Activated CD4-positive, alpha-beta T cell treated with anti-CD3 and anti-CD28 coated beads, Interleukin-2, amount 10 ng/mL, durations not matched to agents 24 days and 14 days (primary cell): ENCODE results near the gene AHDC1. TPM values are rescaled to one million over a fixed set of nuclear protein-coding genes. Genes with fewer than 3 reads are reported as not detected.
"Not testable (repeated sequence)": the region's sequence is repeated elsewhere in the genome, so short reads cannot be mapped to it uniquely, and the experiment has no call there.

Source experiments
- DNase-seq: peaks from one replicate; pipeline ENCODE4 v3.0.0; 2022
- H3K27ac Mint-ChIP-seq: one replicate; pipeline ENCODE4 v1.8.0; 2022; ENCODE audit warnings: mild to moderate bottlenecking, mixed read lengths
- H3K27me3 Mint-ChIP-seq: one replicate; pipeline ENCODE4 v1.8.0; 2022; ENCODE audit warnings: mixed read lengths
- H3K36me3 Mint-ChIP-seq: one replicate; pipeline ENCODE4 v1.8.0; 2022; ENCODE audit warnings: low read depth, mild to moderate bottlenecking, mixed read lengths
- H3K4me1 Mint-ChIP-seq: one replicate; pipeline ENCODE4 v1.8.0; 2021; ENCODE audit warnings: mixed read lengths
- H3K4me3 Mint-ChIP-seq: one replicate; pipeline ENCODE4 v1.8.0; 2022; ENCODE audit warnings: mild to moderate bottlenecking, moderate library complexity, mixed read lengths
- H3K9me3 Mint-ChIP-seq: one replicate; pipeline ENCODE4 v1.8.0; 2021; ENCODE audit warnings: mixed read lengths
- intact Hi-C: fragments of 100-400 bp; cut with micrococcal nuclease; formaldehyde crosslinking; loops from one replicate; pipeline ENCODE4 v1.15.1; 2023
- total RNA-seq: library from RNA; stranded (reverse); gene quantifications from 2 replicates; pipeline ENCODE4 v1.2.3, GENCODE V29; 2022

AHDC1 gene
- total RNA-seq, 1 donor from 2014 or later = 33.9 TPM

- intact Hi-C loops = loop anchor here (5.0 kb wide), 1 partner anchor 37 kb away; no protein-coding TSS in a partner anchor
- peaks cover 42% of the 10 kb centered on the region for H3K4me1 Mint-ChIP-seq
- H3K27me3 Mint-ChIP-seq = no peaks in the 10 kb centered on the region
- DNase-seq = no peak
- no peaks in the 10 kb centered on the region for H3K9me3 Mint-ChIP-seq
- no peak overlapping the region for H3K4me3 Mint-ChIP-seq
- peaks cover 2% of the 10 kb centered on the region for H3K36me3 Mint-ChIP-seq
- H3K27ac Mint-ChIP-seq = peak overlapping the region; percentile 7
Measured at GRCh38 chr1:27559466-27560030, 44.4 kb downstream of the AHDC1 start.

- DNase-seq = no peak
- intact Hi-C loops = loop anchor here (5.0 kb wide), 1 partner anchor 35 kb away; no protein-coding TSS in a partner anchor
- peak overlapping the region; percentile 8 for H3K4me3 Mint-ChIP-seq
- H3K4me1 Mint-ChIP-seq = peaks cover 47% of the 10 kb centered on the region
- peak overlapping the region; percentile 17 for H3K27ac Mint-ChIP-seq
- no peaks in the 10 kb centered on the region for H3K27me3 Mint-ChIP-seq
- no peaks in the 10 kb centered on the region for H3K9me3 Mint-ChIP-seq
- H3K36me3 Mint-ChIP-seq = peaks cover 6% of the 10 kb centered on the region
Measured at GRCh38 chr1:27557596-27558340, 46.2 kb downstream of the AHDC1 start.

DNA sequence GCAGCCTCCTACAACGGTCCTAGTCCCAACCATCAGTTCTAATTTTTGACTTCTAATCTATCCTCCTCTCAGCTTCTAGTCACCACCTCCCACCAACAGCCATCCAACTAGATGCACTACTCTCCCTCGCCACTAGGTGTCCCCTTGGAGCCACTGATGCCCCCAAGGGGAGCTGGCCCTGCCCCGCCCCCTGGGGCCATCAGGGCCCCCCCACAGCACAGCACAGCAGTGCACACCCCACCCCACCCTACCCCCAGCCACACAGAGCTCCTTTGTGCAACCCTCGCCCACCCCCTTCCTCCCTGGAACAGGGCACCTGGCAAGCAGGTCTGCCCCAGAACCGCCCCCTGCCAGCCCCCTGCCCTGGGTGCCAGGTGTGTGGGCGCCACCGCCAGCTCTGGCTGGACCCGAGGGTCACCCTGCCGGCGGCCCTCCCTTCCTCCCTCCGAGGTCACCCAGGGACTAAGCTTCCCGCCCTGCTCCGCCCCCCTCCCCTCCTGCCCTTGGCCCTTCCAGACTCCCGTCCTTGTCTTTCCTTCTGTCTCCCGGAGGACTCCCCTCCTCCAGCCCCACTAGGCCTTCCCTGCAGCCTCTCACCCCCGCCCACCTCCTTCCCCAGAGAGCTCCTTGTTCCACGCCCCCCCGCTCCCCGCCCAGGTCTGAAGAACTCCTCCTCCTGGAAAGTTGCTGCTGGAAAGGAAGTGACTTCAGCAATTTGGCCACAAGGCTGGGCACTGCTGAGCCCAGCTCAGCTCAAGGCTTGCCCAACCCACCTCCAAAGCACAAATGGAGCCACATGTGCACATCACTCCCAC lies 47.0 kb downstream of the AHDC1 start:
- intact Hi-C loops = loop anchor here (1.0 to 5.0 kb wide), 4 partner anchors 11 to 106 kb away; partner anchors contain the start of gene AHDC1
- Mint-ChIP-seq H3K27me3 (no peaks in the 10 kb centered on the region), H3K4me1 (peaks cover 47% of the 10 kb centered on the region)

GRCh38 chr1:27556435-27556780 lies 47.5 kb downstream of the AHDC1 start:
- H3K4me1 Mint-ChIP-seq = peaks cover 43% of the 10 kb centered on the region
- no peaks in the 10 kb centered on the region for H3K9me3 Mint-ChIP-seq
- peaks cover 10% of the 10 kb centered on the region for H3K36me3 Mint-ChIP-seq
- H3K27ac Mint-ChIP-seq = peak overlapping the region; percentile 81
- DNase-seq = no peak
- intact Hi-C loops = loop anchor here (1.0 to 5.0 kb wide), 4 partner anchors 12 to 107 kb away; partner anchors contain the start of gene AHDC1
- H3K27me3 Mint-ChIP-seq = no peaks in the 10 kb centered on the region
- H3K4me3 Mint-ChIP-seq = peak overlapping the region; percentile 59

More for the DNA sequence above, 47.0 kb downstream of the AHDC1 start:
- peak overlapping the region; percentile 59 for H3K4me3 Mint-ChIP-seq
- no peaks in the 10 kb centered on the region for H3K9me3 Mint-ChIP-seq
- peaks cover 9% of the 10 kb centered on the region for H3K36me3 Mint-ChIP-seq
- peak; percentile 92 for DNase-seq
- H3K27ac Mint-ChIP-seq = peak overlapping the region; percentile 81

- Mint-ChIP-seq H3K27ac (peak overlapping the region; percentile 81), H3K27me3 (no peaks in the 10 kb centered on the region), H3K9me3 (no peaks in the 10 kb centered on the region), H3K4me3 (peak overlapping the region; percentile 59), H3K36me3 (peaks cover 14% of the 10 kb centered on the region), H3K4me1 (peaks cover 43% of the 10 kb centered on the region)
- intact Hi-C loops = loop anchor here (1.0 to 5.0 kb wide), 4 partner anchors 12 to 107 kb away; partner anchors contain the start of gene AHDC1
- DNase-seq = peak; percentile 80
Measured at GRCh38 chr1:27555700-27556424, 48.1 kb downstream of the AHDC1 start.

- Mint-ChIP-seq H3K4me1 (peaks cover 38% of the 10 kb centered on the region), H3K27ac (peak overlapping the region; percentile 64), H3K9me3 (no peaks in the 10 kb centered on the region)
Measured at GRCh38 chr1:27554759-27555699, 48.9 kb downstream of the AHDC1 start.

DNA sequence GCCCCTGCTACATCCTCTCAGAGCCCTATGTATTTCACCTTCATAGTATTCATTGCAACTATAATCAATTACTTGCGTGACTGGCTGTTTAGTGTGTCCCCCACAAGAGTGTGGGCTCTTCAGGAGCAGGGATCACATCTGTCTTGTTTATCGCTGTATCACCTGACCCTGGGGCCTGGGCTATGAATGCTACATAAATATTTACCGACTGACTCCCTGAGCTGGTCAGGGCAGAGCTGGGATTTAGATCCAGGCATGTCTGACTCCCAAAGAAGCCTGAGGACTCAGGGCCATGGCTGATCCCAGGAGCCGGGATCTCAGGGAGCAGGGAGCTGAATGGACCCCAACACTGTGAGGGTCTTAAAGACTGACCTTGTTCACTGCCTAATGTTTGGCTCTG lies 49.7 kb downstream of the AHDC1 start:
- intact Hi-C loops = no loop called here
- peak overlapping the region; percentile 64 for H3K27ac Mint-ChIP-seq
- peaks cover 30% of the 10 kb centered on the region for H3K4me1 Mint-ChIP-seq
- no peaks in the 10 kb centered on the region for H3K27me3 Mint-ChIP-seq
- no peaks in the 10 kb centered on the region for H3K9me3 Mint-ChIP-seq
- peaks cover 16% of the 10 kb centered on the region for H3K36me3 Mint-ChIP-seq
- no peak overlapping the region for H3K4me3 Mint-ChIP-seq
- no peak for DNase-seq

More at GRCh38 chr1:27554759-27555699, 48.9 kb downstream of the AHDC1 start:
- Mint-ChIP-seq H3K27me3 (no peaks in the 10 kb centered on the region), H3K4me3 (no peak overlapping the region), H3K36me3 (peaks cover 14% of the 10 kb centered on the region)
- no peak for DNase-seq
- intact Hi-C loops = loop anchor here (5.0 kb wide), 1 partner anchor 33 kb away; no protein-coding TSS in a partner anchor

GRCh38 chr1:27553823-27554222 lies 50.1 kb downstream of the AHDC1 start:
- H3K9me3 Mint-ChIP-seq, intact Hi-C loops, H3K4me3 Mint-ChIP-seq, DNase-seq, H3K27me3 Mint-ChIP-seq: not testable (repeated sequence)
- Mint-ChIP-seq H3K4me1 (peaks cover 30% of the 10 kb centered on the region), H3K36me3 (peaks cover 18% of the 10 kb centered on the region), H3K27ac (peak overlapping the region; percentile 23)

DNA sequence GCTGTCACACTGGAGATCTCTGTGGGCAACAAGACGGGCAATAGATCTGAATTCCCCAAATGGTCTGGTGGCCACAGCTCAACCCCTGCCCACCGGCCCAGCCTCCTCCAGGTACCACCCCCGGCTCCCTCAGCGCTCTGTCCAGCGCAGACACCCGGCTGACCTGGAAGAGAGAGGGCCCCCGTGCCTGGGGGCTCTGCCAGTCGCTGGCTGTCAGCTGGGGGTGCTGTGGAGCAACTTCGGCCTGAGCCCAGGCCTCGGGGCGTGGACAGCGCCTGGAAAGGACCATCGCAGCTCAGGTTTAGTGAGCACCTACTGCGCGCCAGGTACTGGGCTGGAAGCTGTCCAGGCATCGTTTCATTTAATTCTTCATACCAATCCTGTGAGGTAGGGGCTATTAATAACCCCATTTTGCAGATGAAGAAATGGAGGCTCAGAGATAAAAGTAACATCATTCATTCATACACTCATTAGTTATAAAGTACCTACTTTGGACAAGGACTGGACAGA lies 51.0 kb downstream of the AHDC1 start:
- H3K4me1 Mint-ChIP-seq = peaks cover 30% of the 10 kb centered on the region
- no peak overlapping the region for H3K4me3 Mint-ChIP-seq
- H3K27me3 Mint-ChIP-seq = no peaks in the 10 kb centered on the region
- H3K27ac Mint-ChIP-seq = no peak overlapping the region
- peaks cover 19% of the 10 kb centered on the region for H3K36me3 Mint-ChIP-seq
- no peak for DNase-seq
- intact Hi-C loops = no loop called here
- no peaks in the 10 kb centered on the region for H3K9me3 Mint-ChIP-seq

- Mint-ChIP-seq H3K27me3 (no peaks in the 10 kb centered on the region), H3K4me3 (no peak overlapping the region), H3K4me1 (peaks cover 22% of the 10 kb centered on the region), H3K27ac (no peak overlapping the region), H3K9me3 (no peaks in the 10 kb centered on the region), H3K36me3 (peaks cover 21% of the 10 kb centered on the region)
- no peak for DNase-seq
- intact Hi-C loops = no loop called here
Measured at GRCh38 chr1:27551953-27552312, 52.0 kb downstream of the AHDC1 start.

DNA sequence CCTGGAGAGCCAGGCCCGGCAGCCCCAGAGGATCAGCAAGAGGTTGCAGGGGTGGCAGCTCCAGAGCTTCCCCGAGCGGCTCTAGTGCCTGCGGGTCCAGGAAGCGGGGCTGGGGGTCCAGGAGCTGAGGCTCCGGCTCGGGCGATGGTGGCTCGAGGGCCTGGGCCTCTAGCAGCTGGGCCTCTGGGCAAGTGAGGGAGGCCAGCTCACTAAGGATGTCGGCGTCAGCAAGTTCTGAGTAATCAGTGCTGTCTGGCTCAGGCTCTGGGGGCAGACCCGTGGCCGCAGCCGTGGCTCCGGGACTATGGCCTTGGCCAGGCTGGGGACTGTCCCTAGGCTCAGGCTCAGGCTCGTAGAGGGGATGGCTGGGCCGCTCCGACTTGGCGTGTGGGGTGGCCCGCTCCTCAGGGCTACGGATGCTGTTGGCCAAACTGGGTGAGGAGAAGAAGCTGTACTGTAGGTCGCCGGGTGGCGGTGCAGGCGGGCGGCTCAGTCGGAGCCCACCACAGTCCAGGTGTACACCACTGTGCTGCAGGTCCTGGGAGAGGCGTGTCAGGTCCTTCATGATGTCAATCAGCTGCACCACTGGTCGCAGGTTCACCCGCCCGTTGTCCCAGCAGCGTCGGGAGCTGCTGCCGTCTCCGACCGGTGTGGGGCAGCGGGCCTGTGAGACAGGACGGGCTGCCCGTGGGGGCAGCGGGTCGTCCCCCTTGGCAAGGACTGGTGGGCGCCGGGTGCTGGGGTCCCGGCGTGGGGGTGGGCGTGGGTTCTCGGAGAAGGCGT lies 52.6 kb downstream of the AHDC1 start:
- no peaks in the 10 kb centered on the region for H3K27me3 Mint-ChIP-seq

More for the DNA sequence above, 52.6 kb downstream of the AHDC1 start:
- intact Hi-C loops = no loop called here
- Mint-ChIP-seq H3K9me3 (no peaks in the 10 kb centered on the region), H3K4me1 (peaks cover 17% of the 10 kb centered on the region), H3K27ac (no peak overlapping the region), H3K4me3 (no peak overlapping the region), H3K36me3 (peaks cover 20% of the 10 kb centered on the region)
- no peak for DNase-seq
